ENCODE measurements around the gene MGRN1.

GRCh38 chr16:4733211-4733742, 108.7 kb downstream of the MGRN1 start:
- TF ChIP-seq FOXM1 (IDR thresholded peaks at IDR 0.05; ENCODE audit: borderline replicate concordance, low read depth) (no peak), MAX (IDR thresholded peaks at IDR 0.05) (no peak), EP300 (IDR thresholded peaks at IDR 0.05; ENCODE audit: borderline replicate concordance) (no peak), TEAD4 (IDR thresholded peaks at IDR 0.05) (no peak), REST (IDR thresholded peaks at IDR 0.05; ENCODE audit: low read depth) (no peak), USF1 (IDR thresholded peaks at IDR 0.05) (no peak)

Measured in Ishikawa (cell line).